ENCODE measurements around the gene SDF2.
"Not testable (repeated sequence)": the region's sequence is repeated elsewhere in the genome, so short reads cannot be mapped to it uniquely, and the experiment has no call there.

Gene SDF2

GRCh38 chr17:28682655-28683054 lies 20.9 kb upstream of the SDF2 start:
- DNase-seq, result no peak

- no peak for DNase-seq
Observed at GRCh38 chr17:28675980-28676379, 14.3 kb upstream of the SDF2 start.

GRCh38 chr17:28675490-28675889 lies 13.8 kb upstream of the SDF2 start:
- DNase-seq, result peak; percentile 22

GRCh38 chr17:28669918-28670317 lies 8.2 kb upstream of the SDF2 start:
- no peak for DNase-seq

- no peak for DNase-seq
Observed at GRCh38 chr17:28667870-28668269, 6.2 kb upstream of the SDF2 start.

- DNase-seq, result no peak
Observed at GRCh38 chr17:28665994-28666393, 4.3 kb upstream of the SDF2 start.

GRCh38 chr17:28663723-28664122 lies 2.0 kb upstream of the SDF2 start:
- DNase-seq, result no peak

GRCh38 chr17:28662527-28662829 lies 772 bp upstream of the SDF2 start:
- DNase-seq, result no peak

- not testable (repeated sequence) for DNase-seq
Observed at GRCh38 chr17:28659497-28659881, 2.2 kb downstream of the SDF2 start.

GRCh38 chr17:28658766-28659496 lies 2.8 kb downstream of the SDF2 start:
- DNase-seq, result not testable (repeated sequence)

- not testable (repeated sequence) for DNase-seq
Observed at GRCh38 chr17:28658342-28658741, 3.4 kb downstream of the SDF2 start.

- DNase-seq, result no peak
Observed at GRCh38 chr17:28657756-28658155, 4.0 kb downstream of the SDF2 start.

- DNase-seq, result no peak
Observed at GRCh38 chr17:28655160-28655559, 6.5 kb downstream of the SDF2 start.

- DNase-seq, result no peak
Observed at GRCh38 chr17:28648698-28649097, 13.0 kb downstream of the SDF2 start.

- no peak for DNase-seq
Observed at GRCh38 chr17:28646039-28646754, 15.5 kb downstream of the SDF2 start.

GRCh38 chr17:28645576-28645939 lies 16.1 kb downstream of the SDF2 start:
- DNase-seq, result no peak

- DNase-seq, result peak; percentile 94
Observed at GRCh38 chr17:28644787-28645575, 16.7 kb downstream of the SDF2 start, which contains the start of gene BLTP2. Gene BLTP2, minus strand, starts transcription at chr17:28645158. Its CDS starts 102 bp downstream, at chr17:28645056.

GRCh38 chr17:28643983-28644786 lies 17.5 kb downstream of the SDF2 start:
- DNase-seq, result peak; percentile 34

GRCh38 chr17:28641579-28641978 lies 20.1 kb downstream of the SDF2 start:
- DNase-seq, result no peak

- DNase-seq, result no peak
Observed at GRCh38 chr17:28635506-28635905, 26.2 kb downstream of the SDF2 start.

- no peak for DNase-seq
Observed at GRCh38 chr17:28634206-28634865, 27.4 kb downstream of the SDF2 start.

GRCh38 chr17:28626818-28627217 lies 34.9 kb downstream of the SDF2 start:
- no peak for DNase-seq

Data from fibroblast of skin of right biceps (primary cell).